Endothelial cell (in vitro differentiated cells): ENCODE measurements around the gene CLN3. TPM values are rescaled to one million over a fixed set of nuclear protein-coding genes. Genes with fewer than 3 reads are reported as not detected.
"Not testable (repeated sequence)": the region's sequence is repeated elsewhere in the genome, so short reads cannot be mapped to it uniquely, and the experiment has no call there.

Source experiments
- DNase-seq: peaks from one replicate; pipeline ENCODE4 v3.0.0; 2021; ENCODE audit warnings: low spot score
- H3K27ac Mint-ChIP-seq: one replicate; pipeline ENCODE4 v1.8.0; 2021; ENCODE audit warnings: mixed read lengths, inconsistent platforms; ENCODE audit not compliant: unreplicated experiment
- H3K27me3 Mint-ChIP-seq: one replicate; pipeline ENCODE4 v1.8.0; 2021; ENCODE audit warnings: mild to moderate bottlenecking, moderate library complexity, mixed read lengths, inconsistent platforms; ENCODE audit not compliant: unreplicated experiment
- H3K36me3 Mint-ChIP-seq: one replicate; pipeline ENCODE4 v1.8.0; 2021; ENCODE audit warnings: mild to moderate bottlenecking, low read depth, mixed read lengths, inconsistent platforms; ENCODE audit not compliant: unreplicated experiment
- H3K4me1 Mint-ChIP-seq: one replicate; pipeline ENCODE4 v1.8.0; 2021; ENCODE audit warnings: mild to moderate bottlenecking, mixed read lengths, inconsistent platforms; ENCODE audit not compliant: unreplicated experiment
- H3K4me3 Mint-ChIP-seq: one replicate; pipeline ENCODE4 v1.8.0; 2021; ENCODE audit warnings: mild to moderate bottlenecking, mixed read lengths, inconsistent platforms; ENCODE audit not compliant: unreplicated experiment
- H3K9me3 Mint-ChIP-seq: one replicate; pipeline ENCODE4 v1.8.0; 2021; ENCODE audit warnings: mixed read lengths, inconsistent platforms; ENCODE audit not compliant: unreplicated experiment
- total RNA-seq: library from RNA; stranded (reverse); fragmentation: NEBNext Ultra II Directional; extraction: Animal tissue kit (Norgen Biotek cat#: 25700); gene quantifications from one replicate; pipeline ENCODE4 v1.2.1, GENCODE V29; 2021; ENCODE audit not compliant: unreplicated experiment
- TF ChIP-seq, protein P1 (sequence below): fragments of 200-600 bp; sonication (generic); IDR thresholded peaks from one replicate; pipeline ENCODE4 v1.5.0; 2021; ENCODE audit warnings: antibody characterized with exemption; ENCODE audit not compliant: unreplicated experiment

CLN3 gene
- total RNA-seq, 1 donor from 2014 or later = 33.6 TPM

DNA sequence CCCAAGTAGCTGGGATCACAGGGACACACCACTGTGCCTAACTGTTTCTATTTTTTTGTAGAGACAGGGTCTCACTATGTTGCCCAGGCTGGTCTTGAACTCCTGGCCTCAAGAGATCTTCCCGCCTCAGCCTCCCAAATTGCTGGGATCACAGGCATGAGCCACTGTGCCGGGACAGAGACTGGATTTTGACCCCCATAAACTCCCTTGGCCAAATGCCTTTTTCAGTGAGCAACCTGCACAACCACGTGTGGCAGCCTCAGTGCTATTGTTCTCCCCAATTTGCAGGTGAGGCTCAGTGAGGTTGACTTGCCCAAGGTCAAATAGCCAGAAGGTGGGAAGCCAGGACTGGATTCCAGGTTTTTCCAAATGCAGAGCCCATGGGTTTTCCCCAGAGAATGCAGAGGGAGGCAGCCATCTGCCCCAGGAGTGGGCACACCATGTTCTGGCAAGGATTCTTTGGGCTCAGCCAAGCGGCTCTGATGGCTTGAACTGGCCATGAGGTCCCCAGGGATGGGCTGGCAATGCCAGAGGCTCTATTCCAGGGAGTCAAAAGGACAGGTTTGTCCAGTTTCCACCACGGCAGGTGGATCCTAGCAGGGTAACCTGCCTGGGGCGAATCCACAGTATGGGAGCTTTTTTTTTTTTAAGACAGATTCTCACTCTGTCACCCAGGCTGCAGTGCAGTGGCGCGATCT lies 13.0 kb upstream of the CLN3 start:
- Mint-ChIP-seq H3K9me3 (no peaks in the 10 kb centered on the region), H3K4me3 (no peak overlapping the region), H3K27me3 (peaks cover 4% of the 10 kb centered on the region), H3K36me3 (no peaks in the 10 kb centered on the region), H3K27ac (no peak overlapping the region), H3K4me1 (peaks cover 3% of the 10 kb centered on the region)
- TF ChIP-seq, protein P1, sequence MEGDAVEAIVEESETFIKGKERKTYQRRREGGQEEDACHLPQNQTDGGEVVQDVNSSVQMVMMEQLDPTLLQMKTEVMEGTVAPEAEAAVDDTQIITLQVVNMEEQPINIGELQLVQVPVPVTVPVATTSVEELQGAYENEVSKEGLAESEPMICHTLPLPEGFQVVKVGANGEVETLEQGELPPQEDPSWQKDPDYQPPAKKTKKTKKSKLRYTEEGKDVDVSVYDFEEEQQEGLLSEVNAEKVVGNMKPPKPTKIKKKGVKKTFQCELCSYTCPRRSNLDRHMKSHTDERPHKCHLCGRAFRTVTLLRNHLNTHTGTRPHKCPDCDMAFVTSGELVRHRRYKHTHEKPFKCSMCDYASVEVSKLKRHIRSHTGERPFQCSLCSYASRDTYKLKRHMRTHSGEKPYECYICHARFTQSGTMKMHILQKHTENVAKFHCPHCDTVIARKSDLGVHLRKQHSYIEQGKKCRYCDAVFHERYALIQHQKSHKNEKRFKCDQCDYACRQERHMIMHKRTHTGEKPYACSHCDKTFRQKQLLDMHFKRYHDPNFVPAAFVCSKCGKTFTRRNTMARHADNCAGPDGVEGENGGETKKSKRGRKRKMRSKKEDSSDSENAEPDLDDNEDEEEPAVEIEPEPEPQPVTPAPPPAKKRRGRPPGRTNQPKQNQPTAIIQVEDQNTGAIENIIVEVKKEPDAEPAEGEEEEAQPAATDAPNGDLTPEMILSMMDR = no peak
- no peak for DNase-seq

DNA sequence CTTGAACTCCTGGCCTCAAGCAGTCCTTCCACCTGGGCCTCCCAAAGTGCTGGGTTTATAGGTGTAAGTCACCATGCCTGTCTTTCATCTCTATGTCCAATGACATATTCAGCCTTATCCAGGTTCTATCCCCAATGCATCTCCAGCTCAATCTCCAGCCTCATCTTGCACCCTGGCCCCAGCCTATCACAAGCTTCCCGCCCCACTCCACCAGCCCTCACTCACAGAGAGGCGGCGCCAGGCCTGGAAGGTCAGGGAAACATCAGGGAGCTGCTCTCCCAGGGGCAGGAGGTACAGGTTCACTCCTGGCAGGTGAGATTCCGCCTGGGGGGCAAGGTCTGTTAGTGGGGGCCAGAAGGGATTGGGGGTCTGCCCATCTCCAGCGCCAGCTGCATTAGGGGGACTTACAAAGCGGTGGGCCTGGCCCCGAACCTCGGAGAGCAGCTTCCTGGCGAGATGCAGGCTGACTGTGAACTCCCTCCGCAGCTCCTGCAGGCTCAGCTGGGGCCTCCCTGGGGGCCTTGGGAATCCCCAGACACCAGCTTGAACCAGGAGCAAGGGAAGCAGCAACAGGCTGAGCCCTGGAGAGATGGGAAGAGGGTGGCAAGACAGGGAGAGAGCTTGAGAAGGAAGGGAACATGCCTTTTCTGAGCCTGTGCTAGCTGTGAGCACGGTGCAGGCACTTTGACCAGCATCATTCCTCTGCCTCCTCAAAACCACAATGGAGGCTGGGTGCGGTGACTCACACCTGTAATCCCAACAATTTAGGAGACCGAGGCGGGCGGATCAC lies 11.8 kb upstream of the CLN3 start:
- DNase-seq = no peak
- TF ChIP-seq, protein P1 = no peak
- Mint-ChIP-seq H3K9me3 (no peaks in the 10 kb centered on the region), H3K4me3 (no peak overlapping the region), H3K27me3 (peaks cover 4% of the 10 kb centered on the region), H3K36me3 (no peaks in the 10 kb centered on the region), H3K27ac (no peak overlapping the region), H3K4me1 (peaks cover 3% of the 10 kb centered on the region)

GRCh38 chr16:28502290-28502689 lies 10.4 kb upstream of the CLN3 start:
- no peak for DNase-seq
- no peaks in the 10 kb centered on the region for H3K36me3 Mint-ChIP-seq
- H3K4me3 Mint-ChIP-seq = no peak overlapping the region
- peaks cover 4% of the 10 kb centered on the region for H3K27me3 Mint-ChIP-seq
- no peaks in the 10 kb centered on the region for H3K9me3 Mint-ChIP-seq
- no peak overlapping the region for H3K27ac Mint-ChIP-seq
- peaks cover 3% of the 10 kb centered on the region for H3K4me1 Mint-ChIP-seq
- TF ChIP-seq, protein P1 = no peak

GRCh38 chr16:28501258-28502232 lies 9.7 kb upstream of the CLN3 start:
- TF ChIP-seq, protein P1 = no peak
- DNase-seq = no peak
- H3K4me1 Mint-ChIP-seq = peaks cover 10% of the 10 kb centered on the region
- no peaks in the 10 kb centered on the region for H3K36me3 Mint-ChIP-seq
- H3K9me3 Mint-ChIP-seq = no peaks in the 10 kb centered on the region
- no peak overlapping the region for H3K4me3 Mint-ChIP-seq
- no peak overlapping the region for H3K27ac Mint-ChIP-seq
- peaks cover 10% of the 10 kb centered on the region for H3K27me3 Mint-ChIP-seq

DNA sequence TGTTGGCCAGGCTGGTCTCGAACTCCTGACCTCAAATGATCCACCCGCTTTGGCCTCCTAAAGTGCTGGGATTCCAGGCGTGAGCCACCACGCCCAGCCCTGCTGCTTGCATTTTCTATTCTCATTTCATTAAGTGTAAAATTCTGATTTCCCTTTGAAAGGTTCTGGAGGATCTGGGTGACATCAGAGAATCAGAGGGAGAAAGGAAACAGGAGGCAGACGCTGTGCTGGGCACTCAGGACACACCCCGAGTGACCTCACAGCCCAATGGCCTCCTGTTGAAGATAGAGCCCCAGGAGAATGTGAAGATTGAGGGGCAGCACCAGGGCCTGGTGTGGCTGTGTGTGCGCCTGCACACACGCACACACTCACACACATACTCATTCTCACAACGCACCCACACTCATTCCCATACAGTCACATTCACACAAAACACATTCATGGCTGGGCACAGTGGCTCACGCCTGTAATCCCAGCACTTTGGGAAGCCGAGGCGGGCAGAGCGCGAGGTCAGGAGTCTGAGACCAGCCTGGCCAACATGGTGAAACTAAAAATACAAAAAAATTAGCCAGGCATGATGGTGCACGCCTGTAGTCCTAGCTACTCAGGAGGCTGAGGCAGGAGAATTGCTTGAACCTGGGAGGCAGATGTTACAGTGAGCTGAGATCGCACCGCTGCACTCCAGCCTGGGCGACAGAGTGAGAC lies 8.8 kb upstream of the CLN3 start:
- DNase-seq, H3K27ac Mint-ChIP-seq, H3K4me3 Mint-ChIP-seq, H3K9me3 Mint-ChIP-seq, H3K36me3 Mint-ChIP-seq, H3K27me3 Mint-ChIP-seq: not testable (repeated sequence)
- H3K4me1 Mint-ChIP-seq = peaks cover 14% of the 10 kb centered on the region
